ENCODE measurements around the gene KIAA1671.

DNA sequence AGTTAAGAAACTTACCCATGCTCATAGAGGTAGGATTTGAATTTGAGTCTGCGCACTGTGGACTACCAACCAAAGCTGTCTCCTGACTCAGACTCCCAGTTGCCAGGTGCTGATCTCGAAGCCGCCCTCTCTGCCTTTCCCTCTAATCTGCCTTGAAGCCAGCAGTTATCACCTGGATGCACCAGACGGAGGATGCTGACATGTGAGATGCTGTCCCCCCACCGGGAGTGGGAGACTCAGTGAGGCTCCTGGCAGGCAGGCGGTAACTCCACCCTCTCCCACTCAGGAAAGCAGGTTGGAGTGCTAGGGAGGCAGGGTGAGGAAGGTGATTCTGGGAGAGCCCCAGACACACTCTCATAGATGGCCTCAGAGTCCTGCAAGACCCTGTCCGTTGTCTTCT, 40.4 kb downstream of the KIAA1671 start:
- TF ChIP-seq, protein P1, sequence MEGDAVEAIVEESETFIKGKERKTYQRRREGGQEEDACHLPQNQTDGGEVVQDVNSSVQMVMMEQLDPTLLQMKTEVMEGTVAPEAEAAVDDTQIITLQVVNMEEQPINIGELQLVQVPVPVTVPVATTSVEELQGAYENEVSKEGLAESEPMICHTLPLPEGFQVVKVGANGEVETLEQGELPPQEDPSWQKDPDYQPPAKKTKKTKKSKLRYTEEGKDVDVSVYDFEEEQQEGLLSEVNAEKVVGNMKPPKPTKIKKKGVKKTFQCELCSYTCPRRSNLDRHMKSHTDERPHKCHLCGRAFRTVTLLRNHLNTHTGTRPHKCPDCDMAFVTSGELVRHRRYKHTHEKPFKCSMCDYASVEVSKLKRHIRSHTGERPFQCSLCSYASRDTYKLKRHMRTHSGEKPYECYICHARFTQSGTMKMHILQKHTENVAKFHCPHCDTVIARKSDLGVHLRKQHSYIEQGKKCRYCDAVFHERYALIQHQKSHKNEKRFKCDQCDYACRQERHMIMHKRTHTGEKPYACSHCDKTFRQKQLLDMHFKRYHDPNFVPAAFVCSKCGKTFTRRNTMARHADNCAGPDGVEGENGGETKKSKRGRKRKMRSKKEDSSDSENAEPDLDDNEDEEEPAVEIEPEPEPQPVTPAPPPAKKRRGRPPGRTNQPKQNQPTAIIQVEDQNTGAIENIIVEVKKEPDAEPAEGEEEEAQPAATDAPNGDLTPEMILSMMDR (IDR thresholded peaks at IDR 0.05 in 8 of 11, conservative IDR thresholded peaks at IDR 0.05 in 3 of 11) = no peak
- TF ChIP-seq POLR2A (IDR thresholded peaks at IDR 0.05) = no peak
- TF ChIP-seq POLR2AphosphoS5 (IDR thresholded peaks at IDR 0.05) = no peak

All from spleen (tissue), 7 donors.